GM23338 (cell line): ENCODE data around the gene C3orf62.

ENCODE experiments used
- CREB1 ChIP-seq: fragments of 250-450 bp; sonication (Bioruptor Pico); IDR thresholded peaks from 2 replicates; pipeline ENCODE4 v1.5.0; 2020; ENCODE audit warnings: low read depth, mild to moderate bottlenecking, moderate library complexity
- EZH2 ChIP-seq: fragments of 200-600 bp; sonication (generic); IDR thresholded peaks from one replicate; pipeline ENCODE4 v1.8.0; 2017; ENCODE audit warnings: antibody characterized with exemption, mild to moderate bottlenecking, low read depth; ENCODE audit not compliant: unreplicated experiment
- EZH2phosphoT487 ChIP-seq: fragments of 200-600 bp; sonication (generic); IDR thresholded peaks from one replicate; pipeline ENCODE4 v1.8.1; 2018; ENCODE audit warnings: antibody characterized with exemption; ENCODE audit not compliant: unreplicated experiment
- POLR2AphosphoS5 ChIP-seq: IDR thresholded peaks from 2 replicates; pipeline ENCODE4 v1.6.1; 2016; ENCODE audit warnings: antibody characterized with exemption, low read depth
- TF ChIP-seq, protein P1 (sequence below), 2 experiments: fragments of 200-600 bp in 1 of 2; sonication (generic) in 1 of 2; conservative IDR thresholded peaks; 2 replicates each; pipeline versions ENCODE4 v1.5.1 to v1.6.1; 2016 to 2017; ENCODE audit warnings: antibody characterized with exemption in 2 of 2, low read depth in 2 of 2, mild to moderate bottlenecking in 2 of 2, moderate library complexity in 1 of 2

DNA sequence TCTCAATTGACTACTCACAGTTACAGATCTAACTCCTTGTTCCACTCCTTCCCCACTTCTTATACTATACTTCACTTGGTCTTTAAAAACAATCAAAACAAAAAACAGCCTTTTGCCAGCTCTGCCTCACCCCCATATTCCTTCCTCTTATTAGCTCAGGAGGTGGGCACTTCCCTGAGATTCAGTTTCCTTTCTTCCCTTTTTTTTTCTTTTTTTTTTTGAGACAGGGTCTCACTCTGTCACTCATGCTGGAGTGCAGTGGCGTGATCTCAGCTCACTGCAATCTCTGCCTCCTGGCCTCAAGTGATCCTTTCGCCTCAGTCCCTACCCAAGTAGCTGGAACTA, 6.9 kb downstream of the C3orf62 start:
- TF ChIP-seq, protein P1, sequence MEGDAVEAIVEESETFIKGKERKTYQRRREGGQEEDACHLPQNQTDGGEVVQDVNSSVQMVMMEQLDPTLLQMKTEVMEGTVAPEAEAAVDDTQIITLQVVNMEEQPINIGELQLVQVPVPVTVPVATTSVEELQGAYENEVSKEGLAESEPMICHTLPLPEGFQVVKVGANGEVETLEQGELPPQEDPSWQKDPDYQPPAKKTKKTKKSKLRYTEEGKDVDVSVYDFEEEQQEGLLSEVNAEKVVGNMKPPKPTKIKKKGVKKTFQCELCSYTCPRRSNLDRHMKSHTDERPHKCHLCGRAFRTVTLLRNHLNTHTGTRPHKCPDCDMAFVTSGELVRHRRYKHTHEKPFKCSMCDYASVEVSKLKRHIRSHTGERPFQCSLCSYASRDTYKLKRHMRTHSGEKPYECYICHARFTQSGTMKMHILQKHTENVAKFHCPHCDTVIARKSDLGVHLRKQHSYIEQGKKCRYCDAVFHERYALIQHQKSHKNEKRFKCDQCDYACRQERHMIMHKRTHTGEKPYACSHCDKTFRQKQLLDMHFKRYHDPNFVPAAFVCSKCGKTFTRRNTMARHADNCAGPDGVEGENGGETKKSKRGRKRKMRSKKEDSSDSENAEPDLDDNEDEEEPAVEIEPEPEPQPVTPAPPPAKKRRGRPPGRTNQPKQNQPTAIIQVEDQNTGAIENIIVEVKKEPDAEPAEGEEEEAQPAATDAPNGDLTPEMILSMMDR (conservative IDR thresholded peaks at IDR 0.05; ENCODE audit: low read depth in 2 of 2) = no peak
- TF ChIP-seq EZH2 (no peak), EZH2phosphoT487 (no peak), CREB1 (no peak), POLR2AphosphoS5 (no peak)
